Uterus (tissue), 4 donors: ENCODE results near the gene DTD1. TPM values are rescaled to one million over a fixed set of nuclear protein-coding genes. Genes with fewer than 3 reads are reported as not detected.

Experiments
- DNase-seq, 2 donors: peaks; one replicate each; pipeline ENCODE4 v3.0.0-alpha.2; 2019 to 2020
- H3K27ac ChIP-seq, 2 donors: fragments of 200-600 bp; sonication (generic); 1 replicate in 1 of 2; 2 replicates in 1 of 2; pipeline ENCODE4 v1.5.1; 2016 to 2018
- H3K27me3 ChIP-seq, 2 donors: fragments of 200-600 bp; sonication (generic); one replicate each; pipeline ENCODE4 v1.5.1; 2018 to 2019; ENCODE audit warnings: control low read depth in 1 of 2
- H3K36me3 ChIP-seq, 2 donors: fragments of 200-600 bp; sonication (generic); one replicate each; pipeline ENCODE4 v1.5.1; 2019; ENCODE audit warnings: control low read depth in 1 of 2
- H3K4me1 ChIP-seq, 2 donors: fragments of 200-600 bp; sonication (generic); one replicate each; pipeline ENCODE4 v1.5.1; 2018 to 2019; ENCODE audit warnings: control low read depth in 1 of 2
- H3K4me3 ChIP-seq, 2 donors: fragments of 200-600 bp; sonication (generic); 1 replicate in 1 of 2; 2 replicates in 1 of 2; pipeline ENCODE4 v1.5.1; 2018 to 2019; ENCODE audit warnings: mild to moderate bottlenecking in 1 of 2
- H3K9me3 ChIP-seq, 2 donors: fragments of 200-600 bp; sonication (generic); one replicate each; pipeline ENCODE4 v1.5.1; 2019; ENCODE audit warnings: control low read depth in 1 of 2
- POLR2A ChIP-seq, 2 donors: fragments of 450-650 bp; IDR thresholded peaks; one replicate each; pipeline ENCODE4 v1.6.1; 2016; ENCODE audit warnings: antibody characterized with exemption in 2 of 2, mild to moderate bottlenecking in 1 of 2, moderate library complexity in 1 of 2
- intact Hi-C: fragments of 100-400 bp; cut with DNase I; formaldehyde crosslinking; loops from one replicate; pipeline ENCODE4 v1.15.1; 2023; ENCODE audit warnings: low total_unique reads
- small RNA-seq: library from RNA; depleted of rRNA; stranded (forward); fragments of <200 nt; gene quantifications from one replicate; pipeline ENCODE3, GENCODE V24; 2016
- total RNA-seq, 4 donors: library from RNA; depleted of rRNA in 3 of 4; stranded (reverse); fragments of >200 nt in 3 of 4; gene quantifications; one replicate each; pipeline versions ENCODE4 v1.1.0 to v1.2.4, GENCODE V29; 2014 to 2023
- TF ChIP-seq, protein P1 (sequence below), 4 experiments: fragments of 200-600 bp in 2 of 4; fragments of 450-650 bp in 2 of 4; sonication (generic) in 2 of 4; IDR thresholded peaks; one replicate each; pipeline ENCODE4 v1.5.1; 2016 to 2019; ENCODE audit warnings: antibody characterized with exemption in 4 of 4, mild to moderate bottlenecking in 2 of 4, moderate library complexity in 1 of 4
- donor health status: DM: yes; HTN: yes; CAD: no.

The DTD1 gene
- total RNA-seq, 4 donors from 2014 or later: 23.4 to 38.3 (median 30.7) TPM

DNA sequence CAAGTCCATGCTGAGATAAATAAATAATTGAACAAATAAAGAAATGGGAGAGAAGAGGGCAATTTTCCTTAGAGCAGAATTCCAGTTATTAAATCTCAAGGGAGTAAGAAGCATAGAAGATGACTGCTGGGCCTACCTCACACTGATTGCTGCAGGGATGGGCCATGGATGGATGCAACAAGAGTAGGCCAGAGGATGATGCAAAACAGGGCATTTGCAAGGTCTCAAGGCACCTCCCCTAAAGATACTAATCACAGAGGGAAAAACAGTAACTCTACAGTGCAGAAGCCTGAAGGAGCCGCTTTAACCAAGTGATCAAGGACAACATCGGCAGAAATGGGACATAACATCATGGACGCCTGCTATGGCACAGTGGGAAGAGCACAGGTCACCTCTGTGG, 224.1 kb downstream of the DTD1 start:
- no peaks in the 10 kb centered on the region for H3K36me3 ChIP-seq
- H3K4me3 ChIP-seq: no peak overlapping the region
- TF ChIP-seq, protein P1, sequence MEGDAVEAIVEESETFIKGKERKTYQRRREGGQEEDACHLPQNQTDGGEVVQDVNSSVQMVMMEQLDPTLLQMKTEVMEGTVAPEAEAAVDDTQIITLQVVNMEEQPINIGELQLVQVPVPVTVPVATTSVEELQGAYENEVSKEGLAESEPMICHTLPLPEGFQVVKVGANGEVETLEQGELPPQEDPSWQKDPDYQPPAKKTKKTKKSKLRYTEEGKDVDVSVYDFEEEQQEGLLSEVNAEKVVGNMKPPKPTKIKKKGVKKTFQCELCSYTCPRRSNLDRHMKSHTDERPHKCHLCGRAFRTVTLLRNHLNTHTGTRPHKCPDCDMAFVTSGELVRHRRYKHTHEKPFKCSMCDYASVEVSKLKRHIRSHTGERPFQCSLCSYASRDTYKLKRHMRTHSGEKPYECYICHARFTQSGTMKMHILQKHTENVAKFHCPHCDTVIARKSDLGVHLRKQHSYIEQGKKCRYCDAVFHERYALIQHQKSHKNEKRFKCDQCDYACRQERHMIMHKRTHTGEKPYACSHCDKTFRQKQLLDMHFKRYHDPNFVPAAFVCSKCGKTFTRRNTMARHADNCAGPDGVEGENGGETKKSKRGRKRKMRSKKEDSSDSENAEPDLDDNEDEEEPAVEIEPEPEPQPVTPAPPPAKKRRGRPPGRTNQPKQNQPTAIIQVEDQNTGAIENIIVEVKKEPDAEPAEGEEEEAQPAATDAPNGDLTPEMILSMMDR (IDR thresholded peaks at IDR 0.05): no peak
- no peak for TF ChIP-seq POLR2A (IDR thresholded peaks at IDR 0.05)
- no peaks in the 10 kb centered on the region for H3K4me1 ChIP-seq
- H3K27ac ChIP-seq: no peak overlapping the region
- H3K27me3 ChIP-seq: no peaks in the 10 kb centered on the region
- DNase-seq: no peak
- no peaks in the 10 kb centered on the region for H3K9me3 ChIP-seq
- intact Hi-C loops: no loop called here

DNA sequence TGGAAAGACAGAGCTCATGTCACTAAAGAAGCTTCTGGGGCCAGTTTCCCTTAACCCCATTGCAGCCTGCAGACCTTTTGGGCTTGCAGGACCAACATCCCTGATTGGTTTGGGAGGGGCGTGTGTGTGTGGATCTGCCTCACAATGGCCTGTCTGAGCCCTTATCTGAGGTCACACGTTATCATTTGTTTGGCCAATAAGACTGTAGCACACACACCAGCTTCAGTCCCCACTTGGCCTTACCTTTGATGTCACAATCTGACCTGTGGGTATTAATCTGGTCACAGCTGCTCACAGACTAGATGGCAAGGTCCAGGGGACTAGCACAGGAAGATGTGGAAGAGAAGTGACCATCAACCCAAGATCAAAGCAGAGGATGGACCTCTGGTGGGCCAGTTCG, 225.6 kb downstream of the DTD1 start, which contains the start of gene SCP2D1:
Gene SCP2D1 (plus strand): TSS at position 301 of the 400 bp plus-strand sequence. CDS start 33 bp downstream, at position 334.
- Histone ChIP-seq H3K36me3 (no peaks in the 10 kb centered on the region), H3K4me3 (no peak within 1 kb of the TSS), H3K4me1 (no peaks in the 10 kb centered on the region), H3K27me3 (no peaks in the 10 kb centered on the region), H3K27ac (no peak within 1 kb of the TSS), H3K9me3 (no peaks in the 10 kb centered on the region)
- DNase-seq: no peak
- no peak for TF ChIP-seq POLR2A (IDR thresholded peaks at IDR 0.05)
- intact Hi-C loops: no loop called here

DNA sequence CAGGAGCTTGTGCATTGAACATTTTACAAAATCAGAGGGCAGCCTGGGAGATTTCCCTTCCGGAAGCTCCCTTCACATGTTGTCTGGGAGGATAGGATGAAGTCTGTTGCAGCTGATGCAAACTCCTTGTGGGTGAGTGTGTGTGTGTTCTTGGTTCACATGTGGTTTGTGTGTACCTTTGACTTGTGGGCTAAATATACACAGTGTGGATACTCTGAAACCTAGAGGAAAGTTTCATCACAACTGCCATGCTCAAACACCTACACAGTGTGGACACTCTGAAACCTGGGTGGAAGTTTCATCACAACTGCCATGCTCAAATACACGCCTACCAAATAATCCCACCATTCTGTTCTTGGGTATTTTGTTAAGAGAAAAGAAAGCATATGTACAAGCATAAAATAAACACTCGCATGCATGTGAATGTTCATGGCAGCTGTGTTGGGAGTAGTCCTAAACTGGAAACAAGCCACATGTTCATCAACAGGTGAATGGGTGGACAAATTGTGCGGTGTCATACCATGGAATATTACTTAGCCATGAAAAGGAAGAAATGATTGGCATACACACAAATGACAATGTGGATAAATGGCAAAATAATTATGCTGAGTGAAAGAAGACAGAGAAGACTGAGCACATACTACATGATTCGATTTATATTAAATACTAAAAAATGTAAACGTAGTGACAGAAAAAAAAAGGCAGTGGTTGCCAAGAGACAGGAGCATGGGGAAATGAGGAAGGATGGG, 227.5 kb downstream of the DTD1 start:
- no peaks in the 10 kb centered on the region for H3K9me3 ChIP-seq
- TF ChIP-seq, protein P1 (IDR thresholded peaks at IDR 0.05): no peak
- TF ChIP-seq POLR2A (IDR thresholded peaks at IDR 0.05): no peak
- no peak for DNase-seq
- H3K27me3 ChIP-seq: no peaks in the 10 kb centered on the region
- no peaks in the 10 kb centered on the region for H3K4me1 ChIP-seq
- intact Hi-C loops: no loop called here
- no peak overlapping the region for H3K27ac ChIP-seq
- H3K36me3 ChIP-seq: no peaks in the 10 kb centered on the region
- H3K4me3 ChIP-seq: no peak overlapping the region

Small RNA genes lying within 50 kb of the gene (small RNA-seq; reads per million reads assigned to genes)
- not detected for gene RN7SL638P
- gene RNU6ATAC34P: not detected

Other genes with a start within 250 kb of the DTD1 start
- gene DZANK1, start 121.0 kb upstream of the DTD1 start, total RNA-seq: 1 to 10 TPM; 3.7 to 10.0 (median 4.2) TPM
- gene POLR3F, start 120.7 kb upstream of the DTD1 start, total RNA-seq: 10 to 100 TPM in 2 of 4 donors, 1 to 10 TPM in 2; 1.8 to 19.0 (median 6.9) TPM
- gene RBBP9, start 90.8 kb upstream of the DTD1 start, total RNA-seq: 100 to 1,000 TPM in 1 of 4 donors, 10 to 100 TPM in 3; 12.5 to 128 (median 40.7) TPM
- gene SEC23B, start 80.1 kb upstream of the DTD1 start, total RNA-seq: 10 to 100 TPM; 27.1 to 49.2 (median 43.4) TPM
- gene SMIM26, start 20.6 kb upstream of the DTD1 start, total RNA-seq: 100 to 1,000 TPM in 2 of 4 donors, 10 to 100 TPM in 2; 82.4 to 307 (median 183) TPM
- gene SCP2D1, start 225.7 kb downstream of the DTD1 start, total RNA-seq: not detected